Kidney epithelial cell (primary cell): ENCODE measurements around the gene PHF11. TPM values are rescaled to one million over a fixed set of nuclear protein-coding genes. Genes with fewer than 3 reads are reported as not detected.

Source experiments
- DNase-seq: peaks from one replicate; pipeline ENCODE4 v3.0.0-alpha.2; 2010; ENCODE audit warnings: low read depth
- H3K27me3 ChIP-seq: 2 replicates; pipeline ENCODE4 v1.6.0; 2011; ENCODE audit warnings: low read length; ENCODE audit not compliant: control insufficient read depth, insufficient read depth
- H3K36me3 ChIP-seq: 2 replicates; pipeline ENCODE4 v1.5.1; 2011; ENCODE audit warnings: low read length; ENCODE audit not compliant: control insufficient read depth, insufficient read depth
- H3K4me3 ChIP-seq: 2 replicates; pipeline ENCODE4 v1.5.1; 2011; ENCODE audit warnings: low read depth, mild to moderate bottlenecking, control low read depth, low read length
- total RNA-seq: library from RNA; depleted of rRNA; stranded (reverse); fragments of >200 nt; gene quantifications from 2 replicates; pipeline ENCODE4 v1.2.3, GENCODE V29; 2015
- TF ChIP-seq, protein P1 (sequence below): IDR thresholded peaks from 2 replicates; pipeline ENCODE4 v1.5.1; 2011; ENCODE audit warnings: mild to moderate bottlenecking, moderate library complexity, low read length, control low read depth, inconsistent platforms; ENCODE audit not compliant: insufficient read depth, poor library complexity, severe bottlenecking

PHF11 gene
- total RNA-seq, 1 donor from 2014 or later, result 24.9 TPM

DNA sequence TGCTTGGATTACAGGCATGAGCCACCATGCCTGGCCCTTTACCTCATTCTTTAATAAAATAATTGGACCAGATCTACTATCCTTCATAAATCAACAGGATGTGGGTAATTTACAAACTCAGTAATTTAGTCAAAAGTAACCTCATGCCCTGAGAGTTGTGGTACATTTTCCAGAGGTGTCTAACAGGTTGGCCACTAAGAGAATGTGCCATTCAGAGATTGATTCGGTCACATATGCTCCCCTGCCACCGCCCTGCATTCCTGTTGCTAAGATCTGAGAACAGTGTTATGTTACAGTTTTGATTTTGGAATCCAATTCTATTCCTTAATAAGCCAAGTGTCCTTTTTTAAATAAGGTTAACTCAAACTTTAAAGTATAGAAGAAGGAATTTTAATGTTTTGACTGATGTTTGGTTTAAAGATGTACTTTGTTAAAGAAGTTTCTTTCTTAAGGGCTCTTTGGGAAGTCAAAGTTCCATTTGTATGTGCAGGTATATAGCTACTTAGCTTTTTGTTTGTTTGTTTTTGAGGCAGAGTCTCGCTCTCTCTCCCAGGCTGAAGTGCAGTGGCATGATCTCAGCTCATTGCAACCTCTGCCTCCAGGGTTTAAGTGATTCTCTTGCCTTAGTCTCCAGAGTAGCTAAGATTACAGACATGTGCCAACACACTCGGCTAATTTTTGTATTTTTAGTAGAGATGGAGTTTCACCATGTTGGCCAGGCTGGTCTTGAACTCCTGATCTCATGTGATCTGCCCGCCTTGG lies 29.2 kb downstream of the PHF11 start:
- Histone ChIP-seq H3K36me3 (no peaks in the 10 kb centered on the region), H3K27me3 (no peaks in the 10 kb centered on the region), H3K4me3 (no peak overlapping the region)
- no peak for DNase-seq
- TF ChIP-seq, protein P1, sequence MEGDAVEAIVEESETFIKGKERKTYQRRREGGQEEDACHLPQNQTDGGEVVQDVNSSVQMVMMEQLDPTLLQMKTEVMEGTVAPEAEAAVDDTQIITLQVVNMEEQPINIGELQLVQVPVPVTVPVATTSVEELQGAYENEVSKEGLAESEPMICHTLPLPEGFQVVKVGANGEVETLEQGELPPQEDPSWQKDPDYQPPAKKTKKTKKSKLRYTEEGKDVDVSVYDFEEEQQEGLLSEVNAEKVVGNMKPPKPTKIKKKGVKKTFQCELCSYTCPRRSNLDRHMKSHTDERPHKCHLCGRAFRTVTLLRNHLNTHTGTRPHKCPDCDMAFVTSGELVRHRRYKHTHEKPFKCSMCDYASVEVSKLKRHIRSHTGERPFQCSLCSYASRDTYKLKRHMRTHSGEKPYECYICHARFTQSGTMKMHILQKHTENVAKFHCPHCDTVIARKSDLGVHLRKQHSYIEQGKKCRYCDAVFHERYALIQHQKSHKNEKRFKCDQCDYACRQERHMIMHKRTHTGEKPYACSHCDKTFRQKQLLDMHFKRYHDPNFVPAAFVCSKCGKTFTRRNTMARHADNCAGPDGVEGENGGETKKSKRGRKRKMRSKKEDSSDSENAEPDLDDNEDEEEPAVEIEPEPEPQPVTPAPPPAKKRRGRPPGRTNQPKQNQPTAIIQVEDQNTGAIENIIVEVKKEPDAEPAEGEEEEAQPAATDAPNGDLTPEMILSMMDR, result no peak

DNA sequence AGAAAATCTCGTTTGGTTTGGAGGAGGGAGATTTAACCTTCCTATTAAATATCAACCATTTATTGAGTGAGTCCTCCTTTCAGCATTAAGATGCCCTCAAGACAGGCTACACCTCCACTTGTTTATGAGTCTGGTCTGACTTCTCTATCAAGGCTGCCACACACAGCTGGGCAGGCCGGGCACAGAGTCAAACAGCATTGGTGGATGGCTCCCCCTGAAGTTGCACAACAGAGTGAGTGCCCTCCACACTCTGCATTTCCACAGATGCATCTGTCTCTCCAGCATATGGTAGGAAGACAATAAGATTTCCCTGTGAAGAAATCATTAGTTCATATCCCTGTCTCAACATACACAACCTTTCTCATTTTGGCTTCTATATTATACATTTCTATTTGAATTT lies 31.4 kb downstream of the PHF11 start:
- H3K4me3 ChIP-seq, result no peak overlapping the region
- no peak for DNase-seq
- TF ChIP-seq, protein P1, result no peak
- no peaks in the 10 kb centered on the region for H3K27me3 ChIP-seq
- H3K36me3 ChIP-seq, result no peaks in the 10 kb centered on the region

DNA sequence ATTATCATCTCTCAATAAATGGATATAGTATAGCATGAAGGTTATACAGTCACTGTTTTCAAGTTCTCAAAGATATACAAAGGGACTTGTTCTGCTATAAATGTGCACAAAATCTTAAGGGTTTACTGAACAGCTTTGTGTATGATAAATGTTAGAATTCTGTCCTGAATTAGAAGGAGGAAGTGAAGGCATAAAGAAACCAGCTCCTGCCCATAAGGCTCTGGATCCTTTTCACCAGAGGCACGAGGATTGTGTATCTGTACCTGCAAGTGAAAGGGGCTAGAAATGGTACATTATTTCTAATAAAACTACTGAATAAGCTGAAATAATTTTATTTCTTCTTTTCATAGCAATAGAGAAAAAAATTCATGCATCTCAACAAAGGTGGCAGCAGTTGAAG lies 32.4 kb downstream of the PHF11 start:
- TF ChIP-seq, protein P1, result no peak
- Histone ChIP-seq H3K36me3 (no peaks in the 10 kb centered on the region), H3K27me3 (no peaks in the 10 kb centered on the region), H3K4me3 (no peak overlapping the region)
- no peak for DNase-seq

DNA sequence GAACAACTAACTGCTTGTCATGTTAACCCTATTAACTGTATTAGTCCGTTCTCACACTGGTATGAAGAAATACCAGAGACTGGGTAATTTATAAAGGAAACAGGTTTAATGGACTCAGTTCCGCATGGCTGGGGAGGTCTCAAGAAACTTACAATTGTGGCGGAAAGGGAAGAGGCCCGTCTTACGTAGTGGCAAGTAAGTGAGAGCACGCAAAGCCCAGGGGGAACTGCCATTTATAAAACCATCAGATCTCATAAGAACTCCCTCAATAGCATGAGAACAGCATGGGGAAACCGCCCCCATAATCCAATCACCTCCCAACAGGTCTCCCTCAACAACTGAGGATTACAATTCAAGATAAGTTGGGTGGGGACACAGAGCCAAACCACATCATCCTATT lies 34.7 kb downstream of the PHF11 start:
- Histone ChIP-seq H3K36me3 (no peaks in the 10 kb centered on the region), H3K27me3 (no peaks in the 10 kb centered on the region), H3K4me3 (no peak overlapping the region)
- DNase-seq, result no peak
- TF ChIP-seq, protein P1, result no peak

DNA sequence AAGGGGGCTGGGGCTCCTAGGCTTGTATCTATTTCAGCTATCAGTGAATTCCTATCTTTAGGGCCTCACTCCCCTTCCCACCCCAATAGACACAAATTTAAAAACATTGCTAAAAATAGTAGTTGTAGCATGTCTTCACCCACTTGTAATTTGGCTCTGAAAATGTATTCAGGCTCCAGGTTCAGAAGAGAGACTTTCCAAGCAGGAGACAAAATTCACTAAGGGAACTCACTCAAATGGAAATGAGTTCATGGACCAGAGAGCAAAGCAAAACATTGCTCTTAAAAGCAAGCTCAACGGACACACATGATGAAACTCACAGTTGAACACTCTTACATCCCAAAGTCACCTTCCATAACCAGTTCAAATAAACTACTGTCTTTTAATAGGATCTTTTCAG lies 36.8 kb downstream of the PHF11 start:
- Histone ChIP-seq H3K27me3 (no peaks in the 10 kb centered on the region), H3K36me3 (no peaks in the 10 kb centered on the region), H3K4me3 (no peak overlapping the region)
- TF ChIP-seq, protein P1, result no peak
- no peak for DNase-seq

DNA sequence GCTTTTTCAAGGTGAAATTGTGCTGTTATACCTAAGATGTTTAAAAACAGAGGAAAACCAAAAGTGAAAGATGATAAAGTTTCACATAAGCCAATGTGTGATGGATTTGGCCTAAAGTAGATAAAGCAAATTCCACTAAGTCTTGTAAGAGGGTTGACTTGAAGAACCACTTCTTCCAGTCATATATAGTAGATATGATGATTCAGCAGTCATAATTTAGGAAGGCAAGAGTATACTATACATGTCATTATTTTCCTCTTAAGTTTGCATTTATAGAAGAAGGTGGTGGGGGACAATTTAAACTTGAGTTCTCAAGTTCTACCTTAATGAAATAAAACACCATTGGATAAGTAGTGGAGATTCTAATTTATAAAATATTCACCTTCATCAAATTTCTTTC lies 37.3 kb downstream of the PHF11 start:
- H3K4me3 ChIP-seq, result no peak overlapping the region
- DNase-seq, result no peak
- H3K36me3 ChIP-seq, result no peaks in the 10 kb centered on the region
- no peaks in the 10 kb centered on the region for H3K27me3 ChIP-seq
- TF ChIP-seq, protein P1, result no peak
